ENCODE data around the gene DIDO1.

The DIDO1 gene

DNA sequence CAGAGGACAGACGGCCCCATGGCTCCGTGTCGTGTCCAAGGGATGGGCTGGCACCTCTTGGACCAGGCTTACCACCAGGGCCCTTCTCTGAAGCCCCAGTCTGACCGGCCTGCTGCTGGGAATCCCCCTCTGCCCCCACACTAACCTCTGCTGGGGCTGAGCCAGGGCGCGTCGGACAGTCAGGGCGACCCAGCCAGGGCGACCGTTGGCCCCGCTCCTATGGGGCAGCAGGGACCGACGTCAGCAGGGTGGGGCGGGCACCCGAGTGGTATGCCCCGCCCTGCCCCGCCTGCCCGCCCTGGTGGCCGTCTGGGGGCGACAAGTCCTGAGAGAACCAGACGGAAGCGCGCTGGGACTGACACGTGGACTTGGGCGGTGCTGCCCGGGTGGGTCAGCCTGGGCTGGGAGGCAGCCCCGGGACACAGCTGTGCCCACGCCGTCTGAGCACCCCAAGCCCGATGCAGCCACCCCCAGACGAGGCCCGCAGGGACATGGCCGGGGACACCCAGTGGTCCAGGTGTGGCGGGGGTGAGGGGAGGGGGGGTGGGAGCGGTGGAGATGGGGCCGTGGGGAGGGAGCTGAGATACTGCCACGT, 26.2 kb upstream of the DIDO1 start, which contains the start of gene SLC17A9:
Gene SLC17A9 (plus strand): TSS at position 337 of the 595 bp plus-strand sequence. CDS start 122 bp downstream, at position 459.
- Histone ChIP-seq H3K9me3 (ENCODE audit: control insufficient read depth, low read length) (no peaks in the 10 kb centered on the region), H3K36me3 (ENCODE audit: control insufficient read depth, insufficient read depth, low read length) (peaks cover 2% of the 10 kb centered on the region), H3K9ac (ENCODE audit: low read length) (peak within 1 kb of the TSS; percentile 82), H3K4me3 (ENCODE audit: low read length) (peak within 1 kb of the TSS; percentile 32), H3K27me3 (ENCODE audit: control insufficient read depth, insufficient read depth, low read length) (no peaks in the 10 kb centered on the region), H3K4me1 (ENCODE audit: control insufficient read depth, insufficient read depth, low read length) (peaks cover 46% of the 10 kb centered on the region)

GRCh38 chr20:62951896-62952372, 25.6 kb upstream of the DIDO1 start:
- Histone ChIP-seq H3K4me3 (ENCODE audit: low read length) (peak overlapping the region; percentile 32), H3K9ac (ENCODE audit: low read length) (peak overlapping the region; percentile 60), H3K27me3 (ENCODE audit: control insufficient read depth, insufficient read depth, low read length) (no peaks in the 10 kb centered on the region), H3K36me3 (ENCODE audit: control insufficient read depth, insufficient read depth, low read length) (no peaks in the 10 kb centered on the region), H3K4me1 (ENCODE audit: control insufficient read depth, insufficient read depth, low read length) (peaks cover 46% of the 10 kb centered on the region), H3K9me3 (ENCODE audit: control insufficient read depth, low read length) (no peaks in the 10 kb centered on the region)

DNA sequence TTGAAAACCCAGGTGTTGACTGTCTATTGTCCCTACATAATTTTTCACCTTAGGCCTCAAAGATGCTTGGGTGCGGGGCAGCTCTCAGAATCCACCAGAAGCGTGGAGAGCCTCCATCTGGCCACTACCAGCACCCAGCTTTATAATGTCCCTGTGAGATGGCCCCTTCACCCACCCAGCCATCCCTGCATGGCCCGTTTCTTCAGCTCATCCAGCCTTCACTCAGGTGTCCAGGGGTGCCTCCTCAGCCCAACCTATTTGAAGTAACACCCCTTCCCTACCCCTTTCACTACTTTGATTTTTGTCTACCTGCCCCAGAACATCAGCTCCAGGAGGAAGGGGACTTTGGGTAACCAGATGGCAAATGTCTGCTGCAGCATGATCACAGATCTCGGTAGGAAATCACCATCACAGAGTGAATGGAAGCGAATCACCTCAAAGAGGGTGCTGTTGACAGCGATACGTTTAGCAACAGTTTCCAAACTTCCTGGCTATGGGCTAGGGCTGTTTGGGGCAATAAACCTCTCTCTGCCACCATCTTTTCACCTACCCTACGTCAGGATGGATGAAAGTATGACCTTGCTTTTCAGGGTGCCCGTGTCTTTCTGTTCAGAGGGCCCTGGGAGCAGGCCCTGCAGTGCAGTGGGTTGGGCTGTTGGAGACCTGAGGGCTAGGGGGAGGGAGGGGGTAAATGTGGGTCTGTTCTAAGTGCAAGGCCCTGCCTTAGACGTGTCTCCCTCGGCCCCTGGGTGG, 25.0 kb upstream of the DIDO1 start:
- H3K9me3 ChIP-seq (ENCODE audit: control insufficient read depth, low read length): no peaks in the 10 kb centered on the region
- no peak overlapping the region for H3K4me3 ChIP-seq (ENCODE audit: low read length)
- no peaks in the 10 kb centered on the region for H3K36me3 ChIP-seq (ENCODE audit: control insufficient read depth, insufficient read depth, low read length)
- H3K4me1 ChIP-seq (ENCODE audit: control insufficient read depth, insufficient read depth, low read length): peaks cover 41% of the 10 kb centered on the region
- no peaks in the 10 kb centered on the region for H3K27me3 ChIP-seq (ENCODE audit: control insufficient read depth, insufficient read depth, low read length)
- H3K9ac ChIP-seq (ENCODE audit: low read length): no peak overlapping the region

GRCh38 chr20:62950741-62951140, 24.4 kb upstream of the DIDO1 start:
- H3K9me3 ChIP-seq (ENCODE audit: control insufficient read depth, low read length): no peaks in the 10 kb centered on the region
- no peak overlapping the region for H3K4me3 ChIP-seq (ENCODE audit: low read length)
- no peaks in the 10 kb centered on the region for H3K27me3 ChIP-seq (ENCODE audit: control insufficient read depth, insufficient read depth, low read length)
- no peak overlapping the region for H3K9ac ChIP-seq (ENCODE audit: low read length)
- no peaks in the 10 kb centered on the region for H3K36me3 ChIP-seq (ENCODE audit: control insufficient read depth, insufficient read depth, low read length)
- peaks cover 36% of the 10 kb centered on the region for H3K4me1 ChIP-seq (ENCODE audit: control insufficient read depth, insufficient read depth, low read length)

DNA sequence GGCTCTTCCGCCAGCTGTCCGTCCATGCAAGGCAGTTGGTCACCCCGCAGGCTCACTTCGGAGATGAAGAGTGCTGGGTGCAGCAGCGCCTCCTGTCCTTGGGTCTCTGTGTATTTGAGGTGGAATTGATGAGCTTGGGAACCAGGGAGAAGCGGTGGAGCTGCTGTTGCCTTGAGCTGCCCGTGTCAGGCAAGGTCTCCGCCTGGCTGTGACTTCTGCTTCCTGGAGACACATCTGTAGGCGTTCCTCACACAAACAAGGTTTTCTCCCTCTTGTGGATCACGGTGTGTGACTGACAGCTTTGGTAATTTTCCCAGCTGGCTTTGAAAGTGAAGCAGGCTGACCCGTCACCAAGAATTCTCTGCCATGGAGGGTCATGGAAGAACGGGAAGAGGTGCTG, 23.7 kb upstream of the DIDO1 start:
- Histone ChIP-seq H3K4me3 (ENCODE audit: low read length) (no peak overlapping the region), H3K36me3 (ENCODE audit: control insufficient read depth, insufficient read depth, low read length) (no peaks in the 10 kb centered on the region), H3K9ac (ENCODE audit: low read length) (no peak overlapping the region), H3K27me3 (ENCODE audit: control insufficient read depth, insufficient read depth, low read length) (no peaks in the 10 kb centered on the region), H3K9me3 (ENCODE audit: control insufficient read depth, low read length) (no peaks in the 10 kb centered on the region), H3K4me1 (ENCODE audit: control insufficient read depth, insufficient read depth, low read length) (peaks cover 28% of the 10 kb centered on the region)

DNA sequence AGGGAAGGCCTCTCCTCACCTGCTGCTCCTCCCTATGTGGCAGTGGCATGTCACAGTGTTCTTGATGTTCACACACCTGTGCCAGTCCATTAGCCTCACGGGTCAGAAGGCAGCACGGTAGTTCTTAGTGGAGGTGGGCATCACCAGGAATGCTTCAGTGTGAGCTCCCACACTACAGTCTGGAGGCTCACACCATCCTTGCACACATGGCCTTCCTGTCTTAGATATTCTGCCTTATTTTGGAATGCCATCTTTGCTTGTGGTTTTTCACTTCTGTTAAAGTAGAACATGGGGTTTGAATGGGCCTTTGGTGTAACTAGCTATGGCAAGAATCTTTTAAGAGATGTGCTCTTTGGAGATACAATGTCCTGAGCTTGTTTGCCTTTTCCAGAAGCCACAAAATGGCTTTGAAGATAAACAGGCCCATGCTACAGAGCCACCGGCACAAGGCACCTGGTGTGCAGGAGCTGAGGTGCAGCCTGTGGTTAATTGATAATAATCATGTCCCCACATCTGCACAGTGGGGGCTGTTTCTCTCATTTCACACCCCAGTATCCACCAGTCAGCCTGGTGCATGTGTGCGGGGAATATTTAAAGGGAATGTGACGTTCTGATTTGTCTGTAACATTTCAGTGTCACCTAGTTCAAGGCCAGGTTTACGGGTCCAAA, 23.0 kb upstream of the DIDO1 start:
- H3K27me3 ChIP-seq (ENCODE audit: control insufficient read depth, insufficient read depth, low read length): no peaks in the 10 kb centered on the region
- H3K4me1 ChIP-seq (ENCODE audit: control insufficient read depth, insufficient read depth, low read length): peaks cover 21% of the 10 kb centered on the region
- no peak overlapping the region for H3K9ac ChIP-seq (ENCODE audit: low read length)
- H3K36me3 ChIP-seq (ENCODE audit: control insufficient read depth, insufficient read depth, low read length): peaks cover 4% of the 10 kb centered on the region
- no peak overlapping the region for H3K4me3 ChIP-seq (ENCODE audit: low read length)
- H3K9me3 ChIP-seq (ENCODE audit: control insufficient read depth, low read length): no peaks in the 10 kb centered on the region

DNA sequence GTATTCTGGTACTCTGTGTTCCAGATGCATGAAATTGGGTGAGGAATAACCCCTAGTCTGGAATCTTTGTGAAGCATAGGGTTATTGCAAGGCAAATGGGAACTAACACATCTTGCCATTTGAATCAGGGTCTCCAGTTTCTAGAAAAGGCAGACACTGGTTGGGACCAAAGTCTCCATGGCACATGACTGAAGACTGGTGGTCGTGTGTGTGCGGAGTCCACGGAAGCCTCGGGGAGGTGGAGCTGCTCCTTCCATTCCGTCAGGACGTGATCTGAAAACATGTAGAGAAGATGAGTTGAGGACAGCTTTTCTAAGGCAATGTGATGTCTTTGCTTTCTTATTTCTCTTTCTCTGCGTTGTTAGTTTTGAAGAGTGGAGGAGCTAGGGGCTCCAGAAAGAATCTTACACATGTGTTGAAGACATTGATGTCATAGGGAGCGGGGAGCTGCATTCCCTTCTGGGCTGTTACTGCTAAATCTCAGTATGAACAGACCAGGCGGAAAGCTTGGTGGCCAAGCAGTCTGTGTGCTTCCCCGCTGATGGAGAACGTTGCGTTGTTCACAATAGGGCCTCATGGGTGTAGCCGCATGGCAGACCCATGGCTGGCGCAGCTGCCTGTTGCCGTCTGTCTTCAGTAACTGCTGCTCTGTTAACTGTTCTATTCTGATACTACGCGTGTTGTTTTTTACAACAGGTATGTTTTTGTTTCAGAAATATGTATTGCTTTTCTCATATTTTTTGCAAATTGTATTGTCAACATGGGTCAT, 21.4 kb upstream of the DIDO1 start:
- Histone ChIP-seq H3K9me3 (ENCODE audit: control insufficient read depth, low read length) (no peaks in the 10 kb centered on the region), H3K4me3 (ENCODE audit: low read length) (no peak overlapping the region), H3K9ac (ENCODE audit: low read length) (no peak overlapping the region), H3K27me3 (ENCODE audit: control insufficient read depth, insufficient read depth, low read length) (no peaks in the 10 kb centered on the region), H3K36me3 (ENCODE audit: control insufficient read depth, insufficient read depth, low read length) (peaks cover 6% of the 10 kb centered on the region), H3K4me1 (ENCODE audit: control insufficient read depth, insufficient read depth, low read length) (peaks cover 7% of the 10 kb centered on the region)

DNA sequence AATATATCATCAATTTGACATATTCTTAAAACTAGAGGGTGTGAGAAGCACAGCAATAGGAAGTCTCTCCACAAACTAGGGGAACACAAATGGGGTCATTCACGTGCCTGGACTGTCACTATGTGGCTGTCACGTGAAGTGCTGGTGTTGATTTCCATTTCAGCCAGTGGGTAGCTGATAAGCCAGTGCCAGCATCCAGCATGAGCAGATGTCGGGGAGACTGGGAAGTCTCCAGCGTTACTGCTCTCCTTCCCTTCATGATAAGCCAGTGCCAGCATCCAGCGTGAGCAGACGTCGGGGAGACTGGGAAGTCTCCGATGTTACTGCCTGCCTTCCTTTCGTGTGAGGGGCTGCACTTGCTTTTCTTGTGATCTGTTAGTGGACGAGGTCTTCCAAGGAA, 20.6 kb upstream of the DIDO1 start:
- peaks cover 2% of the 10 kb centered on the region for H3K4me1 ChIP-seq (ENCODE audit: control insufficient read depth, insufficient read depth, low read length)
- no peak overlapping the region for H3K4me3 ChIP-seq (ENCODE audit: low read length)
- no peak overlapping the region for H3K9ac ChIP-seq (ENCODE audit: low read length)

GRCh38 chr20:62945771-62946339, 19.6 kb upstream of the DIDO1 start:
- Histone ChIP-seq H3K27me3 (ENCODE audit: control insufficient read depth, insufficient read depth, low read length) (no peaks in the 10 kb centered on the region), H3K4me3 (ENCODE audit: low read length) (no peak overlapping the region), H3K4me1 (ENCODE audit: control insufficient read depth, insufficient read depth, low read length) (no peaks in the 10 kb centered on the region), H3K9me3 (ENCODE audit: control insufficient read depth, low read length) (no peaks in the 10 kb centered on the region), H3K9ac (ENCODE audit: low read length) (no peak overlapping the region), H3K36me3 (ENCODE audit: control insufficient read depth, insufficient read depth, low read length) (peaks cover 6% of the 10 kb centered on the region)

More for the DNA sequence above, 20.6 kb upstream of the DIDO1 start:
- no peaks in the 10 kb centered on the region for H3K27me3 ChIP-seq (ENCODE audit: control insufficient read depth, insufficient read depth, low read length)
- no peaks in the 10 kb centered on the region for H3K9me3 ChIP-seq (ENCODE audit: control insufficient read depth, low read length)
- H3K36me3 ChIP-seq (ENCODE audit: control insufficient read depth, insufficient read depth, low read length): peaks cover 6% of the 10 kb centered on the region

GRCh38 chr20:62944746-62945145, 18.4 kb upstream of the DIDO1 start:
- Histone ChIP-seq H3K4me1 (ENCODE audit: control insufficient read depth, insufficient read depth, low read length) (peaks cover 2% of the 10 kb centered on the region), H3K4me3 (ENCODE audit: low read length) (no peak overlapping the region), H3K27me3 (ENCODE audit: control insufficient read depth, insufficient read depth, low read length) (no peaks in the 10 kb centered on the region), H3K9me3 (ENCODE audit: control insufficient read depth, low read length) (no peaks in the 10 kb centered on the region), H3K9ac (ENCODE audit: low read length) (no peak overlapping the region), H3K36me3 (ENCODE audit: control insufficient read depth, insufficient read depth, low read length) (peaks cover 6% of the 10 kb centered on the region)

DNA sequence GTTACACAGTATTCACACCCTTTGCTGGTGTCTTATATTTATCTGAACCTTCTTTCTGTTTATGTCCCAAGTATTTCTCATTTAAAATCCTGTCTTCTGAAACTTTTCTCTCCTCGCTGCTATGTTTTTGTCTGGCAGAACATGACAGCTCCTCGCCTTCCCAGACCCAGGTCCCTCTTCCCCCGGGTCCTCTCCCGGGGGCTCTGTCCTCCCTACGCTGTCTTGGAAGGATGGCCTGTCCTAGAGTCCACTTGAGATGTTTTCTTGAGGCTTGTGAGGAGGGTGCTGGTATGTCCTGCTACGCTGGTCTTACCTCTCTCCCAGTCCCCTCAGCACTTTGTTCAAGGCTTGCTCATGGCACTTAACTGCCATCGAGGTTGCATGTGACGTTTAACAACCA, 17.9 kb upstream of the DIDO1 start:
- Histone ChIP-seq H3K27me3 (ENCODE audit: control insufficient read depth, insufficient read depth, low read length) (no peaks in the 10 kb centered on the region), H3K9ac (ENCODE audit: low read length) (no peak overlapping the region), H3K4me1 (ENCODE audit: control insufficient read depth, insufficient read depth, low read length) (peaks cover 8% of the 10 kb centered on the region), H3K9me3 (ENCODE audit: control insufficient read depth, low read length) (no peaks in the 10 kb centered on the region), H3K36me3 (ENCODE audit: control insufficient read depth, insufficient read depth, low read length) (peaks cover 6% of the 10 kb centered on the region), H3K4me3 (ENCODE audit: low read length) (no peak overlapping the region)

All from mucosa of stomach (tissue), 1 donor.